Endometrial microvascular endothelial cells (primary cell): ENCODE results near the gene AMPD1. TPM values are rescaled to one million over a fixed set of nuclear protein-coding genes. Genes with fewer than 3 reads are reported as not detected.

Source experiments
- in situ Hi-C: cut with HindIII; loops from 2 replicates; pipeline ENCODE4 v1.10.0; 2017; ENCODE audit warnings: low sequenced_read_pairs, low pct_unique_long_range_greater_than_20kb; ENCODE audit errors: inconsistent ontology term
- total RNA-seq: library from RNA; depleted of rRNA; stranded (reverse); fragments of >200 nt; gene quantifications from one replicate; pipeline ENCODE4 v1.2.3, GENCODE V29; 2015; ENCODE audit errors: inconsistent ontology term

Gene AMPD1
- total RNA-seq, result not detected

GRCh38 chr1:114695430-114696058 lies at the start of gene AMPD1:
AMPD1 (minus strand) TSS chr1:114695546; CDS start chr1:114695471, 75 bp downstream.
- in situ Hi-C loops, result no loop called here

GRCh38 chr1:114741963-114742746 lies 46.8 kb upstream of the AMPD1 start:
- in situ Hi-C loops, result no loop called here

GRCh38 chr1:114740331-114740730 lies 45.0 kb upstream of the AMPD1 start:
- in situ Hi-C loops, result no loop called here

- in situ Hi-C loops, result no loop called here
Observed at GRCh38 chr1:114737314-114737849, 42.0 kb upstream of the AMPD1 start.

- in situ Hi-C loops, result no loop called here
Observed at GRCh38 chr1:114735479-114735878, 40.1 kb upstream of the AMPD1 start.

GRCh38 chr1:114729782-114730181 lies 34.4 kb upstream of the AMPD1 start:
- in situ Hi-C loops, result no loop called here

GRCh38 chr1:114728553-114728952 lies 33.2 kb upstream of the AMPD1 start:
- in situ Hi-C loops, result no loop called here

- in situ Hi-C loops, result no loop called here
Observed at GRCh38 chr1:114725230-114725629, 29.9 kb upstream of the AMPD1 start.

- in situ Hi-C loops, result no loop called here
Observed at GRCh38 chr1:114723915-114724314, 28.6 kb upstream of the AMPD1 start.

- in situ Hi-C loops, result no loop called here
Observed at GRCh38 chr1:114723457-114723856, 28.1 kb upstream of the AMPD1 start.

GRCh38 chr1:114720492-114720891 lies 25.1 kb upstream of the AMPD1 start:
- in situ Hi-C loops, result no loop called here

- in situ Hi-C loops, result no loop called here
Observed at GRCh38 chr1:114719424-114719787, 24.1 kb upstream of the AMPD1 start.

GRCh38 chr1:114718661-114719423 lies 23.5 kb upstream of the AMPD1 start:
- in situ Hi-C loops, result no loop called here

GRCh38 chr1:114716304-114717170 lies 21.2 kb upstream of the AMPD1 start, which contains the start of gene NRAS:
NRAS (minus strand) TSS chr1:114716771; CDS start chr1:114716160, 611 bp downstream.
- in situ Hi-C loops, result no loop called here

- in situ Hi-C loops, result no loop called here
Observed at GRCh38 chr1:114715952-114716303, 20.6 kb upstream of the AMPD1 start.

GRCh38 chr1:114712977-114713376 lies 17.6 kb upstream of the AMPD1 start:
- in situ Hi-C loops, result no loop called here

GRCh38 chr1:114710360-114710759 lies 15.0 kb upstream of the AMPD1 start:
- in situ Hi-C loops, result no loop called here

- in situ Hi-C loops, result no loop called here
Observed at GRCh38 chr1:114707604-114708003, 12.3 kb upstream of the AMPD1 start.

GRCh38 chr1:114703242-114703641 lies 7.9 kb upstream of the AMPD1 start:
- in situ Hi-C loops, result no loop called here
